ENCODE measurements around the gene EFHC2. TPM values are rescaled to one million over a fixed set of nuclear protein-coding genes. Genes with fewer than 3 reads are reported as not detected.

Gene EFHC2
- total RNA-seq, 2 donors from 2014 or later = 3.0 to 6.2 TPM

DNA sequence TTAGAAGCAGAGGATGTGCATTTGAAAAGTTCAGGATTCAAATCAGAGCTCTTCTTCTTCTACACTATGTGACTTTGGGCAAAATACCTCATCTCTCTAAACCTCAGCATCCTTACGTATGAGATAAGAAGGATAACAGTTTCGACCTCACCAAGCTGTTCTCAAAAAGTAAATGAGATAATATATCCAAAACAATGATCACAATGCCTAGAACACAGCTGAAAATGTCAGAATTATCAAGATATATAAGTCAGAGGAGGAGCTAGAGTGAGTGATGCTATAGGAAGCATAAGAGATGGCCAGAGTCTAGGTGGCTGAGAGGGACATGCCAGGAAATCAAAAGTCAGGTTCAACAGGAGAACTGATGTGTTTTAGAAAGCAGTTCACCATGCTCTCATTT is 168.0 kb downstream of the EFHC2 start:
- Histone ChIP-seq H3K27ac (no peak overlapping the region), H3K27me3 (replicated peaks; ENCODE audit: insufficient read depth) (no peaks in the 10 kb centered on the region), H3K4me1 (replicated peaks) (no peaks in the 10 kb centered on the region), H3K36me3 (no peaks in the 10 kb centered on the region), H3K9me3 (no peaks in the 10 kb centered on the region), H3K4me3 (no peak overlapping the region)
- TF ChIP-seq POLR2A (IDR thresholded peaks at IDR 0.05) = no peak
- no peak for TF ChIP-seq POLR2AphosphoS5 (IDR thresholded peaks at IDR 0.05)
- TF ChIP-seq, protein P1, sequence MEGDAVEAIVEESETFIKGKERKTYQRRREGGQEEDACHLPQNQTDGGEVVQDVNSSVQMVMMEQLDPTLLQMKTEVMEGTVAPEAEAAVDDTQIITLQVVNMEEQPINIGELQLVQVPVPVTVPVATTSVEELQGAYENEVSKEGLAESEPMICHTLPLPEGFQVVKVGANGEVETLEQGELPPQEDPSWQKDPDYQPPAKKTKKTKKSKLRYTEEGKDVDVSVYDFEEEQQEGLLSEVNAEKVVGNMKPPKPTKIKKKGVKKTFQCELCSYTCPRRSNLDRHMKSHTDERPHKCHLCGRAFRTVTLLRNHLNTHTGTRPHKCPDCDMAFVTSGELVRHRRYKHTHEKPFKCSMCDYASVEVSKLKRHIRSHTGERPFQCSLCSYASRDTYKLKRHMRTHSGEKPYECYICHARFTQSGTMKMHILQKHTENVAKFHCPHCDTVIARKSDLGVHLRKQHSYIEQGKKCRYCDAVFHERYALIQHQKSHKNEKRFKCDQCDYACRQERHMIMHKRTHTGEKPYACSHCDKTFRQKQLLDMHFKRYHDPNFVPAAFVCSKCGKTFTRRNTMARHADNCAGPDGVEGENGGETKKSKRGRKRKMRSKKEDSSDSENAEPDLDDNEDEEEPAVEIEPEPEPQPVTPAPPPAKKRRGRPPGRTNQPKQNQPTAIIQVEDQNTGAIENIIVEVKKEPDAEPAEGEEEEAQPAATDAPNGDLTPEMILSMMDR (IDR thresholded peaks at IDR 0.05) = no peak
- WGBS = 97% methylated on average over 2 of the region's 2 CpGs
- intact Hi-C loops (cut with DNase I) = no loop called here
- no peak for DNase-seq (ENCODE audit: low spot score)

GRCh38 chrX:44174061-44174460 is 169.4 kb downstream of the EFHC2 start:
- intact Hi-C loops (cut with DNase I) = no loop called here
- no peak overlapping the region for H3K4me3 ChIP-seq
- no peaks in the 10 kb centered on the region for H3K36me3 ChIP-seq
- H3K4me1 ChIP-seq (replicated peaks) = no peaks in the 10 kb centered on the region
- no peaks in the 10 kb centered on the region for H3K9me3 ChIP-seq
- TF ChIP-seq, protein P1 (IDR thresholded peaks at IDR 0.05) = no peak
- TF ChIP-seq POLR2AphosphoS5 (IDR thresholded peaks at IDR 0.05) = no peak
- TF ChIP-seq POLR2A (IDR thresholded peaks at IDR 0.05) = no peak
- DNase-seq (ENCODE audit: low spot score) = no peak
- no peaks in the 10 kb centered on the region for H3K27me3 ChIP-seq (replicated peaks; ENCODE audit: insufficient read depth)
- H3K27ac ChIP-seq = no peak overlapping the region
- WGBS = 100% methylated on average over 3 of the region's 3 CpGs

- H3K9me3 ChIP-seq = no peaks in the 10 kb centered on the region
- WGBS = 64% methylated on average over 3 of the region's 3 CpGs
- H3K4me1 ChIP-seq (replicated peaks) = no peaks in the 10 kb centered on the region
- no peaks in the 10 kb centered on the region for H3K36me3 ChIP-seq
- intact Hi-C loops (cut with DNase I) = no loop called here
- no peak for DNase-seq (ENCODE audit: low spot score)
- TF ChIP-seq POLR2A (IDR thresholded peaks at IDR 0.05) (no peak), POLR2AphosphoS5 (IDR thresholded peaks at IDR 0.05) (no peak)
- TF ChIP-seq, protein P1 (IDR thresholded peaks at IDR 0.05) = no peak
- H3K27ac ChIP-seq = no peak overlapping the region
- H3K4me3 ChIP-seq = no peak overlapping the region
- no peaks in the 10 kb centered on the region for H3K27me3 ChIP-seq (replicated peaks; ENCODE audit: insufficient read depth)
Observed at GRCh38 chrX:44173219-44173618, 170.3 kb downstream of the EFHC2 start.

GRCh38 chrX:44167116-44167515 is 176.4 kb downstream of the EFHC2 start:
- WGBS = 80% methylated on average over 1 of the region's 1 CpG
- no peaks in the 10 kb centered on the region for H3K9me3 ChIP-seq

DNA sequence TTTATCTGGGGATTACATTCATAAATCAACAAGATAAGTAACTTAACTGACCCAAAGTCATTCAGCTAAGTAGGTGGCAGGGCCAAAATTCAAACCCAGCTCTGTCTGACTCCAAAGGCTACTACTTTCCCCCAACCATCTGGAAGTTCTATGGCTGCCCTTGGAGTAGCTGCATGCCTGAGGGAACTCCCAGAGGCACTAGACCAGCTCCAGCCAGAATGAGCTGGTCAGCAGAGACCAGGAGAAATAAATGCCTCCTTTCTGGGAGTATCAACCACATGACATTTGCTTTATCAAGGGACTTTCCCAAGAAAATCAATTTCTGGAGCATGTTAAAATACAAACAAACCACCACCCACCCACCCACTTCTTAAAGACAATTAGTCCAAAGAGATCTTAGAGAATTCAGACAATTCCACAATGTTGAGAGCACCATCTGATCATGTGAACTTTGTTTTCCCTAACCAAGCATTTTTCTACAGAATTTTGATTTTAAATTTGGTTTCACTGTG is 180.5 kb downstream of the EFHC2 start:
- Histone ChIP-seq H3K36me3 (no peaks in the 10 kb centered on the region), H3K4me1 (replicated peaks) (no peaks in the 10 kb centered on the region), H3K4me3 (no peak overlapping the region), H3K27me3 (replicated peaks; ENCODE audit: insufficient read depth) (no peaks in the 10 kb centered on the region), H3K27ac (no peak overlapping the region), H3K9me3 (no peaks in the 10 kb centered on the region)
- TF ChIP-seq, protein P1 (IDR thresholded peaks at IDR 0.05) = no peak
- no peak for TF ChIP-seq POLR2AphosphoS5 (IDR thresholded peaks at IDR 0.05)
- no peak for TF ChIP-seq POLR2A (IDR thresholded peaks at IDR 0.05)
- intact Hi-C loops (cut with DNase I) = no loop called here
- DNase-seq (ENCODE audit: low spot score) = no peak

More at GRCh38 chrX:44167116-44167515, 176.4 kb downstream of the EFHC2 start:
- TF ChIP-seq, protein P1 (IDR thresholded peaks at IDR 0.05) = no peak
- TF ChIP-seq POLR2A (IDR thresholded peaks at IDR 0.05) (no peak), POLR2AphosphoS5 (IDR thresholded peaks at IDR 0.05) (no peak)
- no peak overlapping the region for H3K4me3 ChIP-seq
- H3K4me1 ChIP-seq (replicated peaks) = no peaks in the 10 kb centered on the region
- intact Hi-C loops (cut with DNase I) = no loop called here
- H3K27ac ChIP-seq = no peak overlapping the region
- no peak for DNase-seq (ENCODE audit: low spot score)
- H3K27me3 ChIP-seq (replicated peaks; ENCODE audit: insufficient read depth) = no peaks in the 10 kb centered on the region
- H3K36me3 ChIP-seq = no peaks in the 10 kb centered on the region

Data from prostate gland (tissue), 2 donors.